ENCODE results near the gene CACNG5.

CACNG5 gene

GRCh38 chr17:66826856-66827255 lies 8.1 kb upstream of the CACNG5 start:
- no peak for DNase-seq

- DNase-seq = no peak
Measured at GRCh38 chr17:66829386-66829864, 5.5 kb upstream of the CACNG5 start.

- DNase-seq = no peak
Measured at GRCh38 chr17:66829883-66830282, 5.0 kb upstream of the CACNG5 start.

GRCh38 chr17:66830451-66830850 lies 4.5 kb upstream of the CACNG5 start:
- no peak for DNase-seq

- no peak for DNase-seq
Measured at GRCh38 chr17:66831383-66832210, 3.3 kb upstream of the CACNG5 start.

GRCh38 chr17:66833201-66833600 lies 1.7 kb upstream of the CACNG5 start:
- DNase-seq = no peak

GRCh38 chr17:66834426-66834918 lies 445 bp upstream of the CACNG5 start:
- no peak for DNase-seq

GRCh38 chr17:66835476-66835875 lies 559 bp downstream of the CACNG5 start:
- no peak for DNase-seq

GRCh38 chr17:66836063-66837005 lies 1.4 kb downstream of the CACNG5 start:
- no peak for DNase-seq

- DNase-seq = no peak
Measured at GRCh38 chr17:66837226-66837625, 2.3 kb downstream of the CACNG5 start.

GRCh38 chr17:66837885-66838665 lies 3.2 kb downstream of the CACNG5 start:
- DNase-seq = no peak

GRCh38 chr17:66839616-66840015 lies 4.7 kb downstream of the CACNG5 start:
- DNase-seq = no peak

- DNase-seq = no peak
Measured at GRCh38 chr17:66840061-66840460, 5.1 kb downstream of the CACNG5 start.

GRCh38 chr17:66841328-66841727 lies 6.4 kb downstream of the CACNG5 start:
- no peak for DNase-seq

GRCh38 chr17:66841744-66842143 lies 6.8 kb downstream of the CACNG5 start:
- no peak for DNase-seq

GRCh38 chr17:66842505-66842904 lies 7.6 kb downstream of the CACNG5 start:
- no peak for DNase-seq

- no peak for DNase-seq
Measured at GRCh38 chr17:66842959-66843358, 8.0 kb downstream of the CACNG5 start.

GRCh38 chr17:66843627-66844026 lies 8.7 kb downstream of the CACNG5 start:
- DNase-seq = no peak

GRCh38 chr17:66847704-66848103 lies 12.8 kb downstream of the CACNG5 start:
- DNase-seq = no peak

- DNase-seq = no peak
Measured at GRCh38 chr17:66848496-66848895, 13.6 kb downstream of the CACNG5 start.

- DNase-seq = no peak
Measured at GRCh38 chr17:66849032-66849655, 14.2 kb downstream of the CACNG5 start.
